Stimulated activated CD8-positive, alpha-beta memory T cell treated with anti-CD3 and anti-CD28 coated beads, Interleukin-4, amount 100 ng/mL, for 48 hours (primary cell): ENCODE measurements around the gene EPB42.

Experiments
- DNase-seq: peaks from one replicate; pipeline ENCODE4 v3.0.0-alpha.2; 2020

The EPB42 gene

GRCh38 chr15:43220991-43221403, at the start of gene EPB42:
Gene EPB42, minus strand, starts transcription at chr15:43221018. Its CDS starts 193 bp downstream, at chr15:43220825.
- DNase-seq, result no peak

- DNase-seq, result no peak
These were observed 49.4 kb upstream of the EPB42 start for GRCh38 chr15:43270113-43270665.

- peak; percentile 61 for DNase-seq
These were observed 47.6 kb upstream of the EPB42 start for GRCh38 chr15:43268111-43269105.

- DNase-seq, result no peak
These were observed 46.6 kb upstream of the EPB42 start for GRCh38 chr15:43267439-43267838.

- no peak for DNase-seq
These were observed 46.0 kb upstream of the EPB42 start, which contains the start of gene TGM5 for GRCh38 chr15:43266834-43267233. Gene TGM5, minus strand, starts transcription at chr15:43266928. Its CDS starts 79 bp downstream, at chr15:43266849.

- no peak for DNase-seq
These were observed 45.6 kb upstream of the EPB42 start for GRCh38 chr15:43266386-43266785.

- no peak for DNase-seq
These were observed 39.3 kb upstream of the EPB42 start for GRCh38 chr15:43260011-43260615.

- no peak for DNase-seq
These were observed 38.0 kb upstream of the EPB42 start for GRCh38 chr15:43258781-43259180.

GRCh38 chr15:43256341-43256740, 35.5 kb upstream of the EPB42 start:
- DNase-seq, result no peak

- DNase-seq, result no peak
These were observed 34.6 kb upstream of the EPB42 start for GRCh38 chr15:43255376-43255775.

GRCh38 chr15:43253431-43254403, 32.9 kb upstream of the EPB42 start:
- peak; percentile 36 for DNase-seq

GRCh38 chr15:43251871-43252250, 31.0 kb upstream of the EPB42 start:
- DNase-seq, result peak; percentile 43

GRCh38 chr15:43251185-43251870, 30.5 kb upstream of the EPB42 start:
- peak; percentile 41 for DNase-seq

GRCh38 chr15:43250785-43251184, 30.0 kb upstream of the EPB42 start:
- no peak for DNase-seq

- DNase-seq, result peak; percentile 36
These were observed 28.9 kb upstream of the EPB42 start for GRCh38 chr15:43249699-43250203.

- no peak for DNase-seq
These were observed 28.4 kb upstream of the EPB42 start for GRCh38 chr15:43249236-43249635.

- no peak for DNase-seq
These were observed 25.5 kb upstream of the EPB42 start for GRCh38 chr15:43246261-43246774.

- no peak for DNase-seq
These were observed 23.3 kb upstream of the EPB42 start for GRCh38 chr15:43244092-43244491.

- no peak for DNase-seq
These were observed 22.3 kb upstream of the EPB42 start for GRCh38 chr15:43243020-43243645.

- no peak for DNase-seq
These were observed 21.8 kb upstream of the EPB42 start for GRCh38 chr15:43242616-43243015.

- DNase-seq, result no peak
These were observed 20.3 kb upstream of the EPB42 start for GRCh38 chr15:43241100-43241499.
